ENCODE results near the gene AQP12B. TPM values are rescaled to one million over a fixed set of nuclear protein-coding genes. Genes with fewer than 3 reads are reported as not detected.
"Not testable (repeated sequence)": the region's sequence is repeated elsewhere in the genome, so short reads cannot be mapped to it uniquely, and the experiment has no call there.

AQP12B gene
- total RNA-seq, 1 experiment from 2014 or later: not detected

DNA sequence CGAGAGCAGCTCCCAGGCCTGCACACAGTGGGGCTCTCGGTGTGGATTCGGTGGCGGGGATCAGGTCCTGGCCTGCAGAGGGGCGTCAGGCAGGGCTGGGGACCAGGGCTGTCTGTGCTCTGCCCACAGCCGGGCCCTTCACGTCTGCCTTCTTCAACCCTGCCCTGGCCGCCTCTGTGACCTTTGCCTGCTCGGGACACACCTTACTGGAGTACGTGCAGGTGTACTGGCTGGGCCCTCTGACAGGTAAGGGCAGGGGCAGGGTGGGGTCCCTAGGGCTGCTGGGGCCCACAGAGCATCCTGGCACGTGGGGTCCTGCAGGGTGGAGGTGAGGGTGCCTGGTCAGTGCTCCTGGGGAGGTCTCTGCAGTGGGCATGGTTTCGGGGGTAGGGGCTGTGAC lies 11.6 kb upstream of the AQP12B start:
- H3K23me2 ChIP-seq (ENCODE audit: insufficient read length, low read depth, low read length, poor library complexity, severe bottlenecking); H2AK5ac ChIP-seq (ENCODE audit: insufficient read length, low read length); H3K27ac Mint-ChIP-seq; H3K27ac ChIP-seq (ENCODE audit: insufficient read length, low read depth, low read length); H4K20me1 ChIP-seq (ENCODE audit: control insufficient read depth, insufficient read depth, insufficient read length); H3K23ac ChIP-seq (ENCODE audit: insufficient read length, low read depth, low read length); H3K79me2 ChIP-seq (ENCODE audit: insufficient read depth, low read length); H3K27me3 ChIP-seq (ENCODE audit: insufficient read depth, low read length); H4K8ac ChIP-seq (replicated peaks; ENCODE audit: insufficient read length, low read depth, low read length); H2BK12ac ChIP-seq (ENCODE audit: insufficient read length, low read depth, low read length); H2BK120ac ChIP-seq (ENCODE audit: low read depth, low read length, poor library complexity, severe bottlenecking); H3K9me3 ChIP-seq (ENCODE audit: control insufficient read depth, low read depth, low read length); H3K4ac ChIP-seq (ENCODE audit: low read depth, low read length); DNase-seq; H3K79me1 ChIP-seq (ENCODE audit: insufficient read depth, low read depth, low read length, poor library complexity, severe bottlenecking); H3K4me1 Mint-ChIP-seq; H2BK15ac ChIP-seq (ENCODE audit: low read depth, low read length); H3K9ac ChIP-seq (ENCODE audit: extremely low read depth, insufficient read length, low read length); H3K4me3 Mint-ChIP-seq; H3K4me2 ChIP-seq (ENCODE audit: insufficient read depth, insufficient read length, low read length); H3K36me3 Mint-ChIP-seq (ENCODE audit: insufficient read depth in 1 of 3, low read depth in 3 of 3); H3K14ac ChIP-seq (ENCODE audit: insufficient read depth, low read length); H3K18ac ChIP-seq (ENCODE audit: insufficient read length, low read depth, low read length); H3K27me3 Mint-ChIP-seq (ENCODE audit: low read depth); H3K9me3 Mint-ChIP-seq; H4K5ac ChIP-seq (ENCODE audit: insufficient read length, low read depth, low read length); H3T11ph ChIP-seq (ENCODE audit: low read length); H2BK5ac ChIP-seq (ENCODE audit: insufficient read length, low read length); H2AFZ ChIP-seq (ENCODE audit: low read length); H4K91ac ChIP-seq (ENCODE audit: insufficient read length, low read depth, low read length); H2BK20ac ChIP-seq (ENCODE audit: low read depth, low read length, poor library complexity, severe bottlenecking); H3K4me1 ChIP-seq (ENCODE audit: insufficient read depth, low read length); H3K56ac ChIP-seq (ENCODE audit: insufficient read length, low read depth, low read length): not testable (repeated sequence)
- WGBS (ENCODE audit: extremely low coverage, insufficient read length, low lambda C conversion rate): no CpG with 5 or more reads among the region's 12 CpGs

DNA sequence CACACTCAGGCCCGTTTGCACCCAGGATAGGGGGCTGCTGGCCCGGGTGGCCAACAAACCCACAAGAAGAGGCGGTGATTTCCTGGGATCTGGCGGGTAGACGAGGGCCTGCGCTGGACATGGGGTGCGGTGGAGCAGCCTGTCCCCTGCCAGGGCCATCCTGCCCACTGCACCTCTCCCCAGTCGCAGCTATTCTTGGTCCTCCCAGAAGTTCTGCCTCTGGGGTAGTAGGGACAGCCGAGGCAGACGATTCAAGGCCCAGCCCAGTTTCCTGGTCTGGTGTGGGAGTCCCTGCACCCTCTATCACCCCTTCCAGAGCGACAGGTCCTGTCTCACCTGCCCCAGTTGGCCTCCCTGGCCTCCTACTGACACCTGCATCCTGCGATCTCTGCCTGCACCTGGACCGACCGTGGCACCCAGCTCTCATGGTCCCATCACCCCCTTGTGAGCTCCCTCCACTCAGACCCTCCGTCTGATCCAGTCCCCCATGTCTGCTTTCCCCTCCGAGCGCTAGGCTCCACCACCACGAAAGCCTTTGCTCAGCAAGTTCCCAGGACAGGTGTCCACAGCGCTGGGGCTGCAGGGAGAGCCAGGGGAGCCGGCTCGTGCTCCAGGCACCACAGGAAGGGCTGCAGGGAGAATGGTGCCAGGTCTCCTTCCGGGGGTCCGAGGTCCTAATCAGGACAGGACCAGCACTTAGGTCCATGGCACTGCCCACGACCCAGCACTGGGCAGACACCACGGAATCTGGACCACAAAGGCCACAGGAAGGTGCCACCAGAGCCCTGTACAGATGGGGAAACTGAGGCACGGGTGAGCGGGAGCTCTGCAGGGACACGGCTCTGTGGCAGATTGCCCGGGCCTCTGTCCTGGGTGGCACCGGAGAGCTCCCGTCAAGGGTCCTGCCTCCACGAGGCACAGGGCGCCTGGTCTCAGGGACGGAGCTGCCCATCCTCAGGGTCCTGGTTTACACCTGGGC lies 10.2 kb upstream of the AQP12B start:
- not testable (repeated sequence) for H3K27me3 ChIP-seq (ENCODE audit: insufficient read depth, low read length); H3K9ac ChIP-seq (ENCODE audit: extremely low read depth, insufficient read length, low read length); H3K4me1 ChIP-seq (ENCODE audit: insufficient read depth, low read length); H3K4ac ChIP-seq (ENCODE audit: low read depth, low read length); H2AK5ac ChIP-seq (ENCODE audit: insufficient read length, low read length); H3K27ac ChIP-seq (ENCODE audit: insufficient read length, low read depth, low read length); H2AFZ ChIP-seq (ENCODE audit: low read length); H3K18ac ChIP-seq (ENCODE audit: insufficient read length, low read depth, low read length); H2BK5ac ChIP-seq (ENCODE audit: insufficient read length, low read length); H3T11ph ChIP-seq (ENCODE audit: low read length); H2BK120ac ChIP-seq (ENCODE audit: low read depth, low read length, poor library complexity, severe bottlenecking); H3K36me3 Mint-ChIP-seq (ENCODE audit: insufficient read depth in 1 of 3, low read depth in 3 of 3); H3K23me2 ChIP-seq (ENCODE audit: insufficient read length, low read depth, low read length, poor library complexity, severe bottlenecking); H2BK20ac ChIP-seq (ENCODE audit: low read depth, low read length, poor library complexity, severe bottlenecking); H4K5ac ChIP-seq (ENCODE audit: insufficient read length, low read depth, low read length); H2BK12ac ChIP-seq (ENCODE audit: insufficient read length, low read depth, low read length); H3K9me3 ChIP-seq (ENCODE audit: control insufficient read depth, low read depth, low read length); H3K79me1 ChIP-seq (ENCODE audit: insufficient read depth, low read depth, low read length, poor library complexity, severe bottlenecking); H4K91ac ChIP-seq (ENCODE audit: insufficient read length, low read depth, low read length); H2BK15ac ChIP-seq (ENCODE audit: low read depth, low read length); H3K4me3 Mint-ChIP-seq; H3K9me3 Mint-ChIP-seq; H3K56ac ChIP-seq (ENCODE audit: insufficient read length, low read depth, low read length); H3K14ac ChIP-seq (ENCODE audit: insufficient read depth, low read length); H4K8ac ChIP-seq (replicated peaks; ENCODE audit: insufficient read length, low read depth, low read length); H3K4me2 ChIP-seq (ENCODE audit: insufficient read depth, insufficient read length, low read length); H3K27ac Mint-ChIP-seq; H3K79me2 ChIP-seq (ENCODE audit: insufficient read depth, low read length); H4K20me1 ChIP-seq (ENCODE audit: control insufficient read depth, insufficient read depth, insufficient read length); H3K4me1 Mint-ChIP-seq; H3K23ac ChIP-seq (ENCODE audit: insufficient read length, low read depth, low read length); DNase-seq; H3K27me3 Mint-ChIP-seq (ENCODE audit: low read depth)
- WGBS (ENCODE audit: extremely low coverage, insufficient read length, low lambda C conversion rate): no CpG with 5 or more reads among the region's 34 CpGs
